ENCODE data around the gene ZNF385B. TPM values are rescaled to one million over a fixed set of nuclear protein-coding genes. Genes with fewer than 3 reads are reported as not detected.
A peak's percentile ranks its signal among the peaks of the same experiment; 100 is the strongest.

The ZNF385B gene
- polyA plus RNA-seq, 1 donor (not counting 4 experiments of a cell fraction or from before 2014, with no cell fraction given): 0.17 TPM

- FAIRE-seq: no peak
Observed at GRCh38 chr2:179701524-179702110, 159.8 kb downstream of the ZNF385B start.

GRCh38 chr2:179695486-179695885, 165.9 kb downstream of the ZNF385B start:
- dilution Hi-C loops (cut with MboI; ENCODE audit: extremely low pct_ligation_motif_present, low sequenced_read_pairs): no loop called here
- Histone ChIP-seq H3K9me3 (ENCODE audit: control insufficient read depth, low read depth, low read length) (no peaks in the 10 kb centered on the region), H3K4me1 (ENCODE audit: control insufficient read depth, extremely low read depth, insufficient read depth, low read length) (no peaks in the 10 kb centered on the region), H3K9me1 (ENCODE audit: control insufficient read depth, extremely low read depth, insufficient read depth, low read length) (no peaks in the 10 kb centered on the region), H3K36me3 (ENCODE audit: control insufficient read depth in 2 of 2, extremely low read depth in 1 of 2, insufficient read depth in 2 of 2, low read length in 2 of 2) (no peaks in the 10 kb centered on the region), H3K4me2 (ENCODE audit: control insufficient read depth, extremely low read depth, insufficient read depth, low read depth, low read length) (no peak overlapping the region), H3K4me3 (ENCODE audit: control insufficient read depth in 2 of 3, extremely low read depth in 1 of 3, insufficient read depth in 2 of 3, low read depth in 1 of 3, low read length in 3 of 3) (no peak overlapping the region), H3K27me3 (ENCODE audit: control insufficient read depth, extremely low read depth, insufficient read depth, low read length) (no peaks in the 10 kb centered on the region), H4K20me1 (ENCODE audit: control insufficient read depth, extremely low read depth, insufficient read depth, low read length) (no peaks in the 10 kb centered on the region), H2AFZ (ENCODE audit: control insufficient read depth, low read length) (no peak overlapping the region), H3K79me2 (ENCODE audit: control insufficient read depth, insufficient read depth, low read length) (no peaks in the 10 kb centered on the region), H3K27ac (ENCODE audit: control insufficient read depth, insufficient read depth, low read length) (no peak overlapping the region), H3K9ac (ENCODE audit: control insufficient read depth, extremely low read depth, insufficient read depth, low read length) (no peak overlapping the region)
- DNase-seq (ENCODE audit: low read depth, low spot score): no peak
- no peak for TF ChIP-seq EZH2 (IDR thresholded peaks at IDR 0.05; ENCODE audit: low read length)
- TF ChIP-seq CTCF (optimal IDR thresholded peaks at IDR 0.05 in 1 of 3, IDR thresholded peaks at IDR 0.05 in 1 of 3, conservative IDR thresholded peaks at IDR 0.05 in 1 of 3; ENCODE audit: extremely low read depth in 1 of 3, insufficient read depth in 2 of 3, low read length in 3 of 3): no peak
- FAIRE-seq: no peak

More at GRCh38 chr2:179701524-179702110, 159.8 kb downstream of the ZNF385B start:
- Histone ChIP-seq H3K4me3 (ENCODE audit: control insufficient read depth in 2 of 3, extremely low read depth in 1 of 3, insufficient read depth in 2 of 3, low read depth in 1 of 3, low read length in 3 of 3) (peak overlapping the region in 1 of 3 experiments; percentile 21), H3K9ac (ENCODE audit: control insufficient read depth, extremely low read depth, insufficient read depth, low read length) (no peak overlapping the region), H3K36me3 (ENCODE audit: control insufficient read depth in 2 of 2, extremely low read depth in 1 of 2, insufficient read depth in 2 of 2, low read length in 2 of 2) (no peaks in the 10 kb centered on the region), H3K4me1 (ENCODE audit: control insufficient read depth, extremely low read depth, insufficient read depth, low read length) (peaks cover 3% of the 10 kb centered on the region), H3K27ac (ENCODE audit: control insufficient read depth, insufficient read depth, low read length) (no peak overlapping the region), H3K79me2 (ENCODE audit: control insufficient read depth, insufficient read depth, low read length) (no peaks in the 10 kb centered on the region), H3K9me3 (ENCODE audit: control insufficient read depth, low read depth, low read length) (no peaks in the 10 kb centered on the region), H4K20me1 (ENCODE audit: control insufficient read depth, extremely low read depth, insufficient read depth, low read length) (no peaks in the 10 kb centered on the region), H2AFZ (ENCODE audit: control insufficient read depth, low read length) (no peak overlapping the region), H3K4me2 (ENCODE audit: control insufficient read depth, extremely low read depth, insufficient read depth, low read depth, low read length) (peak overlapping the region; percentile 43), H3K9me1 (ENCODE audit: control insufficient read depth, extremely low read depth, insufficient read depth, low read length) (no peaks in the 10 kb centered on the region), H3K27me3 (ENCODE audit: control insufficient read depth, extremely low read depth, insufficient read depth, low read length) (no peaks in the 10 kb centered on the region)
- TF ChIP-seq EZH2 (IDR thresholded peaks at IDR 0.05; ENCODE audit: low read length): no peak
- no peak for TF ChIP-seq CTCF (optimal IDR thresholded peaks at IDR 0.05 in 1 of 3, IDR thresholded peaks at IDR 0.05 in 1 of 3, conservative IDR thresholded peaks at IDR 0.05 in 1 of 3; ENCODE audit: extremely low read depth in 1 of 3, insufficient read depth in 2 of 3, low read length in 3 of 3)
- no peak for DNase-seq (ENCODE audit: low read depth, low spot score)
- dilution Hi-C loops (cut with MboI; ENCODE audit: extremely low pct_ligation_motif_present, low sequenced_read_pairs): no loop called here
